Stimulated activated CD8-positive, alpha-beta memory T cell treated with anti-CD3 and anti-CD28 coated beads, Interleukin-4, amount 100 ng/mL, for 48 hours (primary cell): Measurements from ENCODE around the gene GNA12.
"Not testable (repeated sequence)": the region's sequence is repeated elsewhere in the genome, so short reads cannot be mapped to it uniquely, and the experiment has no call there.

ENCODE experiments used
- DNase-seq: peaks from one replicate; pipeline ENCODE4 v3.0.0-alpha.2; 2020

Gene GNA12

DNA sequence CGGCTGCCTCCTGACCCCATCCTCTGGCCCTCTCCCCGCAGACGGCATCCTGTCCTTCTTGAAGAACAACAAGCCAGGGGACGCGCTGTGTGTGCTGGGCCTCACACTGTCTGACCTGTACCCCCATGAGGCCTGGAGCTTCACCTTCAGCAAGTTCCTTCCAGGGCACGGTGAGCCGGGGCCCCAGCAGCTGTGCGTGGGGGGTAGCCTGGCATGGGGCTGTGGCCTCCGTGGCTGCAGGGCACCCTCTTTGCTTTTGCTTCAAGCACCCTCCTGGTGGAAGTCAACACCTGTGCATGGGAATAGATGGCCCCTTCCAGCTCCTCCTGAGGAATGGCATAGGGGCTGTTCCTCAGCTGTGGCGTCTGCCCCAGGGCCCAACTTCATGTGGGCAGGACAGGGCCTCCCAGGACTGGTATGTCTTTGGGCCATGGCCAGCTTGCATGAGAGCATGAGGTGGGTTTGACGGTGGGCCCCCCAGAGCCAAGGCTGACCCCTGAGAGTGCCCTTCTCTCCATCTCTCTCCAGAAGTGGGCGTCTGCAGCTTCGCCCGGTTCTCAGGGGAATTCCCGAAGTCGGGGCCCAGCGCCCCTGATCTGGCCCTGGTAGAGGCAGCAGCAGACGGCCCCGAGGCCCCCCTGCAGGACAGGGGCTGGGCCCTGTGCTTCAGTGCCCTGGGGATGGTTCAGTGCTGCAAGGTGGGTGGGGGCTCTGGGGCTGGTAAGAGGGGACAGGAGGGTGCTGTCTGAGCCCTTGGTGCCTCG lies 135.4 kb downstream of the GNA12 start:
- DNase-seq = no peak

DNA sequence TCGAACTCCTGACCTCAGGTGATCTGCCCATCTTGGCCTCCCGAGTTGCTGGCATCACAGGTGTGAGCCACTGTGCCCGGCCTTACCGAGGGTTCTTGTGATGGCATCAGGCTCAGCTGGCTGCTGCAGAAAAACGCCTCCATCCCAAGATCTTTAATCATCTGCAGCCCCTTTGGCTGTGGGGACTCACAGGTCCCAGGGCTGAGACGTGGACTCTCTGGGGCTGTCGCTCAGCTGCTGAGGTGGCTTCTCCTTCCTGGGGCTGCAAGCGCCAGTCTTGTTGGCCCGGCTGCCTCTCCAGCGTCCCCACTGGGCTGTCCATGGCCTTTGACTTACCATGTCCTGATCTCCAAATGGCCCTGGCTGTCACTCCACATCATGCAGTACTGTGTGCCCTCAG lies 136.1 kb downstream of the GNA12 start:
- no peak for DNase-seq

GRCh38 chr7:2707481-2707880 lies 136.6 kb downstream of the GNA12 start:
- DNase-seq = no peak

DNA sequence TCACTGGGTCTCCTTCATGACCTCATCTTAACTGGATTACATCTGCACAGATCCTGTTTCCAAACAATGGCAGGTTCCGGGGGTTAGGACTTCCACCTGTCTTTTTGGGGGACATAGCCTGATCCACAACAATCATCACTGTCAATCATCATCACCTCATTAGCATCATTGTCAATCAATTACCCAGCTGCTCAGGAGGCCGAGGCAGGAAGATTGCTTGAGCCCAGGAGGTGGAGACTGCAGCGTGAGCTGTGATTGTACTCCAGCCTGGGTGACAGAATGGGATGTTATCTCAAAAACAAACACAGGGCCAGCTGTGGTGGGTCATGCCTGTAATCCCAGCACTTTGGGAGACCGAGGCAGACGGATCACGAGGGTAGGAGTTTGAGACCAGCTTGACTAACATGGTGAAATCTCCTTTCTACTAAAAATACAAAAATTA lies 137.4 kb downstream of the GNA12 start:
- no peak for DNase-seq

GRCh38 chr7:2705371-2706096 lies 138.6 kb downstream of the GNA12 start:
- no peak for DNase-seq

DNA sequence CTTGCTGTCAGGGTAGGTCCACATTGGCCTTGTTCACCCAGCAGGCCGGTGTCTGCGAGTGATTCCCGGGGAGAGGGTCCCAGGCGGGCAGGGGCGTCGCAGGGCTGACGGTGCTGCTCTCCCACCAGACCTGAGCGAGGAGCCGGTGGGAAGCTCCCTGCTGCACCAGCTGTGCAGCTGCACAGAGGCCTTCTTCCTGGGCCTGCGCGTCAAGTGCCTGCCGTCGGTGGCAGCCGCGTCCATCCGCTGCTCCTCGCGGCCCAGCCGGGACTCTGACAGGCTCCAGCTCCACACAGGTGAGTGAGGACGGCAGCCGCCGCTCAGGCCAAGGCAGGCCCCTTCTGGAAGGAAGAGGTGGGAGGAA lies 141.5 kb downstream of the GNA12 start:
- DNase-seq = no peak

- no peak for DNase-seq
Observed at GRCh38 chr7:2701832-2702593, 142.1 kb downstream of the GNA12 start.

- DNase-seq = no peak
Observed at GRCh38 chr7:2701424-2701823, 142.7 kb downstream of the GNA12 start.

DNA sequence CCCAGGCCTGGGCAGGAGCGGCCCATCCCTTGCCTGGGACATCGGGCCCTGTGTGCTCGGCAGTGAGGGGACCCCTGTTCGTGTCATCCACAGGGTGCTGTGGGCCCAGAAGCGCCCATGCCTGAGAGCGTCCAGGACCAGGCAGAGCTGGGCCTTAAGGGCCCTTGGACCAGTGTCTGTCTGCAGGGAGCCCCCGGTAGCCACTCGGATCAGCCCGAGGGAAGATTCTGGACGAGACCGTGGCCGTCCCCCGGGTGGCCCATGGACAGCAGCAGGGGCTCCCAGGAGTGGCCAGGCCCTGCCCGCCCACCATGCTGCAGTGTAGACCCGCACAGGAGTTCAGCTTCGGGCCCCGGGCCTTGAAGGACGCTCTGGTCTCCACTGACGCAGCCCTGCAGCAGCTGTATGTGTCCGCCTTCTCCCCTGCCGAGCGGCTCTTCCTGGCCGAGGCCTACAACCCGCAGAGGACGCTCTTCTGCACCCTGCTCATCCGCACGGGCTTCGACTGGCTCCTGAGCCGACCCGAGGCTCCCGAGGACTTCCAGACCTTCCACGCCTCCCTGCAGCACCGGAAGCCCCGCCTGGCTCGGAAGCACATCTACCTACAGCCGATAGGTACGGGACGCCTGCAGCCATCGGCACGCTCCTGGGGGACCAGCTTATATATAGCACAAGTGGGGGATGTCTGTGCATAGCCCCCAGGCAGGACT lies 143.8 kb downstream of the GNA12 start:
- DNase-seq = no peak

GRCh38 chr7:2699289-2699620 lies 144.9 kb downstream of the GNA12 start:
- no peak for DNase-seq

- peak; percentile 74 for DNase-seq
Observed at GRCh38 chr7:2698581-2699288, 145.4 kb downstream of the GNA12 start.

GRCh38 chr7:2694122-2694436 lies 150.0 kb downstream of the GNA12 start:
- not testable (repeated sequence) for DNase-seq

- not testable (repeated sequence) for DNase-seq
Observed at GRCh38 chr7:2693420-2694121, 150.5 kb downstream of the GNA12 start.

- no peak for DNase-seq
Observed at GRCh38 chr7:2692543-2692942, 151.6 kb downstream of the GNA12 start.

- not testable (repeated sequence) for DNase-seq
Observed at GRCh38 chr7:2691932-2692439, 152.1 kb downstream of the GNA12 start.

- DNase-seq = no peak
Observed at GRCh38 chr7:2691011-2691707, 152.9 kb downstream of the GNA12 start.

GRCh38 chr7:2689951-2690705 lies 154.0 kb downstream of the GNA12 start:
- no peak for DNase-seq

GRCh38 chr7:2689343-2689847 lies 154.7 kb downstream of the GNA12 start:
- DNase-seq = no peak

GRCh38 chr7:2688409-2689342 lies 155.4 kb downstream of the GNA12 start:
- no peak for DNase-seq
